Measurements from ENCODE around the gene KCTD16.
A peak's percentile ranks its signal among the peaks of the same experiment; 100 is the strongest.

- TF ChIP-seq POLR2A (IDR thresholded peaks at IDR 0.05; ENCODE audit: borderline replicate concordance, extremely low read depth, insufficient read depth, insufficient read length) (no peak), CTCF (IDR thresholded peaks at IDR 0.05 in 2 of 3, conservative IDR thresholded peaks at IDR 0.05 in 1 of 3; ENCODE audit: borderline replicate concordance in 1 of 3, insufficient read depth in 1 of 3, low read depth in 2 of 3, low read length in 2 of 3) (peak; percentile 31 to 58 (median 37); a peak in 5 of 6 replicates), CEBPB (IDR thresholded peaks at IDR 0.05; ENCODE audit: low read depth) (0 out of 2 replicates have a peak, but pooled peaks have one; percentile 24), POLR2AphosphoS5 (IDR thresholded peaks at IDR 0.05; ENCODE audit: low read depth, low read length) (no peak), EZH2 (IDR thresholded peaks at IDR 0.05) (no peak), JUND (IDR thresholded peaks at IDR 0.05) (no peak), EGR1 (IDR thresholded peaks at IDR 0.05; ENCODE audit: low read depth) (no peak), YY1 (IDR thresholded peaks at IDR 0.05; ENCODE audit: extremely low read depth, insufficient replicate concordance, low read depth, low read length) (no peak), MAX (IDR thresholded peaks at IDR 0.05) (no peak), SP1 (IDR thresholded peaks at IDR 0.05; ENCODE audit: low read depth) (no peak), ZBTB33 (IDR thresholded peaks at IDR 0.05; ENCODE audit: extremely low read depth, insufficient replicate concordance, low read length) (no peak), SIN3A (IDR thresholded peaks at IDR 0.05; ENCODE audit: low read depth) (no peak)
These were observed 21.3 kb downstream of the KCTD16 start for GRCh38 chr5:144191998-144192397.

All from HCT116 (cell line).